Measurements from ENCODE around the gene GAS7.

GAS7 gene

DNA sequence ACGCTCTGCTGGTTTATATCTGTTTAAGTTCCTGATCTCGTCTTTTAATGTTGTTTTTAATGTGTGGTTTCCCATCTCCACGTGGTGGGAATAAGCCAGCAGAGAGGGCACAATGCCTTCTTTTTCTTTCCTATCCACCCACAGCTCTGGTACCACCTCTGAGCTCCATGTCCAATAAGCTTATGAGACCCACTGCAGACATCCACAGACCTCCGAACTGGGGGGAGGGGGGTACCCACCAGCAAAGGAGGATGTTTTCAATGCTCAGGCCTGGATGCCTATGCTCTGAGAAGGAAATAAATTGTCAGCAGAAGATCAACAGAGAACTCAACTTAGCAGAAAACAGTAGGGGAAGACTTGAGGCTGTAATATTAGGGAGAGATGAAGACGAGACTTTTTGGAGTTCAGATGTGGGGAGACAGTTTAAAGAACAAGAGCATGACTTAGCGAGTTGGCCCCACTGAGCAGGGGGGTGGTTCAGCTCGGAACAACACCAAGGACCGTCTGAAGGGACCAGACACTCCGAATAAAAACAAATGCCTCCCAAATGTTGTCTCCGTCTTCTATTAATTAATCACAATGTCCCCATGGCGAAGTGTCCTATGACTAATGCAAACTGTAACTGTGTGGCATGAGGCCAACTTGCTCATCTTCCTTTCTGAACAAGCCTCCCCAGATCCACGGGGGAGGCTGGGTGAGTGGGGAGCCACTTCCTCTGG lies 62.7 kb downstream of the GAS7 start:
- no peak for DNase-seq (ENCODE audit: low read depth in 2 of 2)

DNA sequence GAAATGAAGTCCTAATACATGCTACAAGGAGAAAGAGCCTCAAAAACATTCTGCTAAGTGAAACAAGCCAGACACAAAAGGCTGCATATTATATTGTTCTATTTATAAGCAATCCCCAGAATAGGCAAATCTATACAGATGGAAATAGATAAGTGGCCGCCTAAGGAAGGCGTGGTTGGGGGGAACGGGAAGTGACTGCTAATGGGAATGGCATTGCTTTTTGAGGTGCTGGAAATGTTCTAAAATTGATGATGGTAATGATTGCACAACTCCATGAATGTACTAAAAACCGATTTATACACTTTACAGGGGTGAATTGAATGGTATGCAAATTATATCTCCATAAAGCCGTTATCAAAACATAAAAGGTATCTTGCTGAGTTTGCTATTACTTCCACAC lies 67.7 kb downstream of the GAS7 start:
- DNase-seq (ENCODE audit: low read depth in 2 of 2): no peak

DNA sequence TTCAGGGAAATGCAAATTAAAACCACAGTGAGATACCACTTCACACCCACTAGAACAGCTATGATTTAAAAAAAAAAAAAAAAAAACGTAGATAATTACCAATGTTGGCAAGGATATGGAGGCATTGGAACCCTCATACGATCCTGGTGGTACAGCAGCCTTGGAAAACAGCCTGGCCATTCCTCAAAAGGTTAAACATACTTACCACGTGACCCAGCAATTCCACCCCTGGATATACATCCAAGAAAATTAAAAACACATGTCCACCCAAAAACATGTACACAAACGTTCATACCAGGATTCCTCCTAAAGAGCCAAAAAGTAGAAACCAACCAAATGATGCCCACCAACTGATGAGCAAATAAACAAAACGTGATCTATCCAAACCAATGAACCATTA lies 68.1 kb downstream of the GAS7 start:
- no peak for DNase-seq (ENCODE audit: low read depth in 2 of 2)

DNA sequence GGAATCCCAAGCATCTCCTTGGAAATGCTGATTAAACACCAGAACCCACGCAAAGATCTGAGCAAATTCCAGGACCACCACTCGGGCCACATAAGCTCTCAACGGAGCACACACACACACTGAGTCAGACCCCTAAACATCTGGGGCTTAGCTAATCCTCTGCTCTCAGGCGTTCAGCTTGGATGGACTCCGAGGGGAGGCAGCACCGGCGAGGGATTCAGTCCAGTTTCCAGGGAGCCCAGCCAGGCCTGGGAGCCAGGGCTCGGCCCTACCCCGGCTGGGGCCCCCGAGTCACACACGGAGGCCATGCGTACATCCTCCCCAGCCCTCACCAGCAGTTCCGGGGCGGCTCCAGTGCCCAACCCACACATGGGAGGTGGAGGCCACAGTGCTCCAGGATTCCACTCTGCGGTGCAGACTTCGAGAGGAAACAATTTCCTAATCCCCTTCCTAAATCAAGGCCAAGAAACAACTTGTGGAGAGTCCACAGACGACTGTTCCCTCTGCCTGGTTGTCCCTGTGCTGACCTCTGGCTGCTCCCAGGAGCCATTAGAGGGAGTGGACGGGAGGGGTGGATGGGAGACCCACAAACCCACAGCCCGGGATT lies 70.5 kb downstream of the GAS7 start:
- DNase-seq (ENCODE audit: low read depth in 2 of 2): no peak

DNA sequence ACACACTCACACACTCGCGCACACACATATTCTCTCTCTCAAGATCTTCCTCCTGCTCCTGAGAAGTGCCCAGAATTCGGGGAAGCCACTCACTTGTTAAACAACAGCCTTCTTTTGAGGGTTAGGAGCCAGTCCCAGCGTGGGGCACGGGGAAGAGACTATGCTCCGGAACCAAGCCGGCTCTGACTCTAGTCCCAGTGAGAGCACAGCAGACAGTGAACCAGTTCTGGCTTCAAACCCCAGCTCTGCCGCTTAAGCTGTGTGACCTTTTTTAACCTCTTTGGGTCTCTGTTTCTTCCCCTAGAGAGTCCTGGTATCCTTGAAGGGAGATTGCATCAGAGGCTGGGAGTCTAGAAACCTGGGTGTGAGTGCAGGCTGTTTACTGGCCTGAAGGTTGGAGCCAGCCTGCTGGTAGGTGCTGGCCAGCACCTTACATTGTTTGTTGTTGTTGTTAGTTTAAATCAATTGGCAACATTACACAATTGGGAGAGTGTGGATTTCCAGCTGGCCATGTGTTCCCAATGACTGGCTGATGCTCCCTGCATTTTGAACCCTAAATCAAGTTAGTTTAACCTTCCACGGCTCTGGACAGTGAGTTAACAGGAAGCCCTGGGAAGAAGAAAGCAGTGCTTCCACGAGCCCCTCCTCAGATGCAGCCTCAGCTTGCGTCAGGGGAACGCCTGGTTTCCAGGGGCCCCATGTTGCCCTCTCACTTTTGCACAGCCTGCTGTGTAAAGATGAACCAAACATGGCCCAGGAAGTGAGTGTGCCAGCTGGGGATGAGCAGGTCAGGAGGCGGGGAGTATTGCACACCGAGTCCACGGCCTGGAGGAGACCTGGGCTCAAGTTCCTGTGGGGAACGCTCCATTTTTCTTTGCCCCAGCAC lies 71.5 kb downstream of the GAS7 start:
- DNase-seq (ENCODE audit: low read depth in 2 of 2): no peak

DNA sequence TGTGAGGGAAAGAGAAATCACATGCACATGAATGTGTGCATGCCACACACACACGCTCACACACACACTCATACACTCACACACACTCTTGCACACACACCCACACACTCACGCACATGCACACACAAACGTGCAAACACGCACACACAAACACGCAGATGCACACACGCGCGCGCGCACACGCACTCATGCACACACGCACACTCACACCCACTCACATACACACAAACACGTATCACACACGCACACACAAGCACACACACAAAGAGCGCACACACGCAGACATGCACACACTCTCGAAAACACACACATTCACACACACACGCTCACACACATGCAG lies 72.2 kb downstream of the GAS7 start:
- DNase-seq (ENCODE audit: low read depth in 2 of 2): no peak

DNA sequence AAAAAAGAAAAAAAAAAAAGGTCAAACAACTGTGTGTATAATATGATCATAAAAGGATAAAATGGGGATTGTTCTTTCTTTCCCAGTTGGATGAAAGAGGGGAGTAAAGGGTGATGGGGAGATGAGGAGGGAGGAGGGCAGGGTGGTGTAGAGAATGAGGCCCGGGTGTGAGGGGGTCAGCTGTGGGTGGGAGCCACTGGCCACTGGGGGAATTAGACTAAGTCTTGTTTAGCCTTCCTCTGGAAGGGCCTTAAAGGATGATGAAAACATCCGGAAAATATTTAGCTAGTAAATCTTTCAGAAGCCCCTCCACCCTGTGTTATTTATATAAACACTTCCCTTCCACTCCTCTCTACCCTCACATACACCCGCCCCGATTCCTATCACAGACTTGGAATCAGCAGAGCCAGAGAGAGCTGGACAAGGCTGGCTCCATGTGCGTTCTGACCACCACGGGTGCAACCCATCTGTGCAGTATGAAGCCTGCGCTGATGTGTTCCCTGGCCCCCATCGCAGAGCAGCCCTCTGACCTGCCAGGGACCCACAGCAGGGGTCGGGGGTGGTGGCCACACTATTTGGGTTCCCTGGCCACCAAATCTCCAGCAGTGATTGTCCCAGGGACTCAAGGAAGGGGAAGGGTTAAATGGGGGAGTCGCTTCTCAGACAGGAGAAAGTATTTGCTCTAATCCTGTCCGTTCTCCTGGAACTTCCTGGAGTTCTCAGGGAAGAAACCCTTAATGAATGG lies 72.7 kb downstream of the GAS7 start:
- DNase-seq (ENCODE audit: low read depth in 2 of 2): no peak

DNA sequence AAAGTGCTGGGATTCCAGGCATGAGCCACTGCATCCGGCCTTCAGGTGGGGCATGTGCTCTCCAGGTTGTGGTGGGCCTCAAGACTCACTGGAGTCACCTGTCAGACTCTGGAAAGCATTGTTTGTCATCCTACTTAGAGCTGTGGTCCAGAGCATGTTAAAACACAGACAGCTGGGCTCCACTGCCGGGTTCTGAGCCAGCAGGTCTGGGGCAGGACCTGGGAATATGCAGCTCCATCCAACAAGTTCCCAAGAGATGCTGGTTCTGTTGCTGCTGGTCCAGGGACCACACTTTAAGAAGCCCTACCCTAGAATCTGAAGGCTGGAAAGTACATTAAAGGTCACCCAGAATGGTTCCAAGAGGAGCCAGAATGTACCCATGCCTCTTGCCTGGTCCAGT lies 75.3 kb downstream of the GAS7 start:
- DNase-seq (ENCODE audit: low read depth in 2 of 2): no peak

DNA sequence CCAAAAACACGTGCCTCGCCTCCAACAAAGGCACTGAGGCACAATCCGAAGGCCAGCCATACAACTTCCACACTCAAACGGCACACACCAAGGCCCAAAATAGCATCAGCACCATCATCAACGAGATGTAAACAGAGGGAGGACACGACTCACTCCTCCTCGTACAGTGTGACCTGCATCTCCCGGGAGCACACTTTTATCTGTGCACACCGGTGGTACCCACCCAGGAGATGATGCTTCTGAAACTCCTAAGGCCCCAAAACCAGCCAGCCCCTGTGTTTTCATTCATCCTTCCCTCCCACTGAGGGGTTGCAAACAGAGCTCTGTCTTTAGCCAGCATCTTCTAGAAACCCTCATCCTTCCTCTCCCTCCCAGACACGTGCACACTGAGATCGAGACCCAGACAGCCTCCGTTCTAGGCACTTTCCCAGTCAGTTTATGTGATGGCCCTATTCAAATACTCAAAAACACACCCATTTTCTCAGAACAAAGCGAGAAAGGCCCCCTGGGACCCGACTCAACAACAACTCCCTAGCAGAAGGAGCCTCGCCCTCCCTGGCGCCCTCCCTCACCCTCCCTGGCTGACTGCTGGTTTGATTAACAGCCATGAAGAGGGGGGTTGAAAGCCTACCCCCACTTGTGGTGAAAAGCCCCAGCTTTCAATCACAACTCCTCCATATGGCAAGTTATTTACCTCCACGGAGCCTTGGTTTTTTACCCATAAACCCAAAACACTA lies 76.3 kb downstream of the GAS7 start:
- no peak for DNase-seq (ENCODE audit: low read depth in 2 of 2)

DNA sequence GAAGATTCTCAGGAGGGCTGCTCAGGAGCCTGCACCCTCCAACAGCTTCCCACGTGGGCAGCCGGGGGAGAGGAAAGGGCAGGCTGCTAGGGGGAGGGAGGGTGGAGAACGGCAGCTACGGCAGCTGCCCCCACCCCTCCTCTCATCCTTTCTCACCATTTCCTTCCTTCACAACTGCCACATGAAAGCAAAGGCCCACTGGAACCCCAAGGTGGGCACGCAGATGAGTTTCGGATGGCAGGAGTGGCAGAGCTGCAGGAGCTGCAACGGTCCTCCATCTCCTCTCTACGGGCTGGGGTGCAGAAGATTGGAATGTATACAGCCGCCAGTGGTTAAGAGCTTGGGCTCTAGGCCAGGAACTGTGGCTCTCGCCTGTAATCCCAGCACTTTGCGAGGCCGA lies 77.7 kb downstream of the GAS7 start:
- DNase-seq (ENCODE audit: low read depth in 2 of 2): no peak

DNA sequence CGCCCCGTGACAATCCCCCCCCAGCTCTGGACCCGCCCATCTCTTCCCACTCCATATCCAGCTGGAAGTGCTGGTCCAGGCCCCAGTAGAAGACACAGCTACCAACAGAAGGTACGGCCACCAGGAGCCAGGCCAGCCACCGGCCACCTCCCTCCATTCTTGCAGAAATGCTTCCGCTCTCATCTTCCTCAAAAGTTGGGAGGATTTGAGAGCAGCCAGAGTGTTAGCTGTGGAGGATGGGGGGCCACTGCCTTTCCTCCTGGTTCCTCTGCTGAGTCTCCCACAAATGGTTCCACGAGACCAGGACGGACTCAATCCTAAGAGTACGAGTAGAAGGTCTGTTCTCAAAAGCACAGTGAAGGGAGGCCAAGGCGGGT lies 78.3 kb downstream of the GAS7 start:
- DNase-seq (ENCODE audit: low read depth in 2 of 2): no peak

DNA sequence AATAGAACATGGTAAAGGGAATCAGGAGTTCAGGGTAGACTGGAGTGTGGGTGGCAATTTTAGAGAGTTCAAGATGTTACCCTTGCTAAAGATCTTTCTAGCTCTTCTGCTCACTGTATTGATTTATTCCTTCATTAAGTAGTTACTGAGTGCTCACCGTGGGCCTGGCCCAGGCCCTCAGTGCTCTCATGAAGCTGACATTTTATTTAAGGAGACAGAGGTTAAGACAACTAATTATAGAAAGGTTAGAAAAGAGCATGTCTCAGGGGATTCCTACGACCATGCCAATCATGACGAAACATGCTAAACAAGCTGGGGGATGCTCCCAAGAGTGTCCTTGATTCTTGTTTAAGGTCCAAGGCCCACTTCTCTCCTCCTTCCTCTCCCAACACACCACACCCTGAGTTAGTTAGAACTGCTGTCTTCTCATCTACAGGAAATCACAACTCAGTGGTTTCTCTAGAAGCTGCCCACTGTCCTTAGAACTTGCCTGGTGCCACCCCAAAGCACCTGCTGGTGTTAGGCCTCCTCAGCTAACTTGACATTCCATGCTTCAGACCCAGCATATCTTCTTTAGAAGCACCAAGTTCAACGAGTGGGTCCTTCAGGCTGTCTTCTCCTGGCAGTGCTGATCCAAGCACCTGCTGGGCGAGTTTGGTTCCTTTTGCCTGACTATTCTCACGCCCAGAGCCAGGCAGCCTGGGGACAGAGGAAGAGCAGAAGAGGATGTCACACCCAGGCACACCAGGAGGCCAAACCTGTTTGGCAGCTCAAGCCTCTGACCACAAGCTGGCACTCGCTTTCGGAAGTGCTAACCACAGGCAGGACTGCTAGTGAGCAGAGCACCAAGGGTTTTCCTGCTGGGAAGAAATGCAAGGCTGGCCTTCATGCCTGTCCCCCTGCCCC lies 79.0 kb downstream of the GAS7 start:
- DNase-seq (ENCODE audit: low read depth in 2 of 2): peak in 1 of 2 donors; percentile 29

DNA sequence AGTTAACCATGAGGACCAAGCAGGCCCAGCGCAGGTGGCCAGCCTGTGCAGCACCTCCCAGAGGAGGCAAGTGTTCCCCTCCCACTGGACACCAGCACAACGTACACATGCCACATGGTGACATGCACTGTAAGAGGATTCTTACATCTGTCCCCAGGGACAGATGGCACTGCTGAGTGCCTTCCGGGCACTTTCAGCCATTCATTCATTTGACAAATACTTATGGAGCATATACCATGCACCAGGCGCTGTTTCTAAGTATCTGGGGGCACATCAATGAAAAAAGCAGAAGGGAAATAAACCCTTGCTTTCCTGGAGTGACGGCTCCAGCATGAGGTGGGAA lies 79.6 kb downstream of the GAS7 start:
- no peak for DNase-seq (ENCODE audit: low read depth in 2 of 2)

DNA sequence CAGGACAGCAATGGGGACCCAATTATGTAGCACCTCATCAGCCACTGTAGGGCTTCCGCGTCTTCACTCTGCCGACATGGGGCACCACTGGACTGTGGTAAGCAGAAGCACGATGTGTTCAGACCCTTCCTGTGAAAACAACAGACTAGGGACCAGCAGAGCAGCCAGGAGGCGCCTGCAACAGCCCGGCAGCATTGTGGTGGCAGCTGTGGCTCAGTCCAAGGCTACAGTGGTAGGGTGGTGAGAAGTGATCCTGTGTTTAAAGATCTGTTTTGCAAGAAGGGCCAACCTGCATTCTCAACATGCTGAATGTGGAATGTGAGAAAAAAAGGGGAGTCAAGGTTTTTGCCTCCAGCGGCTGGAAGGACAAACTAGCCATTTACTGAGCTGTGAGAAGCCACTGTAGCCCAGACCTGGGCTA lies 80.8 kb downstream of the GAS7 start:
- DNase-seq (ENCODE audit: low read depth in 2 of 2): peak in 1 of 2 donors; percentile 20

DNA sequence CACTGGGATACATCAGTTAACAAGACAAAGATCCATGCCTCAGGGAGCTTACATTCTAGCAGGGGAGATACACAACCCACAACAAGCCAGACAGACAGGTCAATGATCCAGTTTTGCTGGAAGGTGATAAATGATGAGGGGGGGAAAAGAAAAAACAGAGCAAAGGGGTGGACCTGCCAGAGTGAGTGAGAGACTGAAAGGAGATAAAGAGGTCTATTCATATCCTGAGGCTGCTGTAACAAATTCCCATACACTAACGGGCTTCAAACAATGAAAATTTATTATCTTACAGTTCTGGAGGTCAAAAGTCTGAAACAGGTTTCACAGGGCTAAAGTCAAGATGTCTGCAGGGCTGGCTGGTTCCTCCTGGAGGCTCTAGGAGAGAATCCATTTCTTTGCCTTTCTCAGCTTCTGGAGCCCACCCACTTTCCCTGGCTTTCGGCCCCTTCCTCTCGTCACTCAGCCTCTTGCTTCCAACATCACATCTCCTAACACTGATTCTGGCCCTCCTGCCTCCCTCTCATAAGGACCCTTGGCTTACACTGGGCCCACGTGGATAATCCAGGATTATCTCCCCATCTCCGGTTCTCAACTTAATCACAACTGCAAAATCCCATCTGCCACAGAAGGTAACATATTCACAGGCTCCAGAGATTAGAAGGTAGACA lies 81.5 kb downstream of the GAS7 start:
- no peak for DNase-seq (ENCODE audit: low read depth in 2 of 2)

DNA sequence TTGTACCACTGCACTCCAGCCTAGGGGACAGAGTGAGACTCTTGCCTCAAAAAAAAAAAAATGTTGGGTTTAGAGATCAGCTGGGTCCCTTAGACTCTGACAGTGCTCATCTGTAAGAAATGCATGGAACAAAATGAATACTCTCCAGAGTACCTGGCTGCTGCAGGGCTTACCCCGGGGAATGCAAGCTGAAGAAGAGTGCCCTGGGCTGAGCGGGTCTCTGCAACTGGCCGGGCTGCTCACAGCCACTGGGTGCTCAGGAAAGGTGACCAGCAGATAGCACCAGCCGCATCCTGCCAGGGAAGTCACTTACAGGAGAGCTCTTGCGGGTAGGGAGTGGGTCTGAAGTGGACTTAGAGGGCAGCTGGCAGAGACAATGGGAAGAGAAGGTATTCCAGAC lies 82.1 kb downstream of the GAS7 start:
- DNase-seq (ENCODE audit: low read depth in 2 of 2): no peak

DNA sequence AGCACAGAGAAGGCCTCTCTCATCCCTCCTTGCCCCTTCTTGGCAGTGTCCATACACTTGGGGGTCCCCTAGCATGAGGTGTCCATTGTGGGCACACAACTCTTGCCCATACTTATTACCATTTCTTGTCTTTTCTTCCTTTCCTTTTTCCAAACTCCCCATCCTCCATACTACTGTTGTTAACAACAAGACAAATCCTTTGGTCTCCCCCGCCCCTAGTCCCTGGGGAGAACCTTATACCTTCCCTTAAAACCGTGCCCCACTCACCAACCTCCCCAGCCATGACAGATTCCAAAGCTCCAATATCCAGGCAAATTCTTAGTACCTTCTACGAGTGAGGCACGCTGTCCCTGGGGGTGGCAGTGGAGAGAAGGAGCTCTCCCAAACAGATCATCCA lies 82.9 kb downstream of the GAS7 start:
- no peak for DNase-seq (ENCODE audit: low read depth in 2 of 2)

DNA sequence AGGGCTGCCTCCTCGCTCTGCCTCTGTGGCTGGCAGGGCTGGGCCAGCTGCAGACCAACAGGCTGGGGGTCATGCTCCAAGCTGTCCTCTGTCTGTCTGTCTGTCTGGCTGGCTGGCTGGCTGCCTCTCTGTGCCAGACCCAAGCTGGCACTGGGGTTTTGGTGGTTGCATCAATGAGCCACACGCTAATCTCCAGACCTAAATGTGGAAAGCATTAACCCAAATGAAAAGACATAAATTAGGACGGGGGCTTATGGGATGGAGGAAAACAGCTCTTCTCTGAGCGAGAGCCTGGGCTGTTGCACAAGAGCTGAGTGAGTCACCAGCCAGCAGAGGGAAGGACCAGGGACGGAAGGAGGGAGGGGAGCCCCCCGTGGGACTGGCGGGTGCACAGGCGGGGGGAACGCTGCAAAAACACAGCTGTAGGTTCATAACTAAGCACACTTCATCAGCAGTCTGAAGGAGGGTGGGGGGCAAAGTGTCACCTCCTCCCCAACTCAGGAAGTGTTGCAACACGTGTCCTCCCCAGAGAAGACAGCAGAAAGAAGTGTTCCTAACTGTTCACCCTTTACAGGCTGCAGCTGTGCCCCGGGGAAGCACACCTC lies 83.4 kb downstream of the GAS7 start:
- DNase-seq (ENCODE audit: low read depth in 2 of 2): peak; percentile 65

DNA sequence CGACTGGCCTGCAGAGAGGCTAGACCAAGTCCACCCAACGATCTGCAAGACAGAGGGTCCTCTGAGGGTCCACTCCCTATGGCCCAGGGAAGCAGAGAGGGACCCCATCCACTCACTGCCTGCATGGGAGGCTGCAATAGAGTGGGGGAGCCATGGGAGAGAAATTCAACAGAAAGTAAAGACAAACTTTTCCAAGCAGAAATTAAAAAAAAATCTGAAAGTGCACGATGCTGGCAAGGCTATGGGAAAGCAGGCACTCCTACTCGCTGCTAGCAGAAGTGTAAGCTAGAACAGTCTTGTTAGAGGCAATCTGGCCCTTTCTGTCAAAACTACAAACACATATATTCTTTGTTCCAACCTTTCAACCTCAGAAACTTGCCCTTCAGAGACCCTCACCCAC lies 85.4 kb downstream of the GAS7 start:
- DNase-seq (ENCODE audit: low read depth in 2 of 2): no peak
